H1 (cell line): Measurements from ENCODE around the gene SPOCK1. TPM values are rescaled to one million over a fixed set of nuclear protein-coding genes. Genes with fewer than 3 reads are reported as not detected.

ENCODE experiments used
- BRCA1 ChIP-seq: IDR thresholded peaks from 2 replicates; pipeline ENCODE4 v1.6.1; 2012; ENCODE audit warnings: low read depth, low read length, improper control_type of control experiment
- EP300 ChIP-seq, 2 experiments: IDR thresholded peaks; 1 replicate in 1 of 2; 2 replicates in 1 of 2; pipeline ENCODE4 v1.6.1; 2011 to 2012; ENCODE audit warnings: low read depth in 2 of 2, low read length in 2 of 2, mild to moderate bottlenecking in 2 of 2, borderline replicate concordance in 1 of 2, inconsistent platforms in 1 of 2, moderate library complexity in 1 of 2
- KDM5A ChIP-seq: fragments of 200-600 bp; IDR thresholded peaks from 2 replicates; pipeline ENCODE4 v1.7.1; 2012; ENCODE audit warnings: mild to moderate bottlenecking, low read length, inconsistent platforms, mixed read lengths
- ZNF274 ChIP-seq: IDR thresholded peaks from 2 replicates; pipeline ENCODE4 v1.7.0; 2012; ENCODE audit warnings: low read length, borderline replicate concordance; ENCODE audit errors: extremely low read depth
- polyA plus RNA-seq, 7 experiments: library from polyadenylated mRNA; depleted of rRNA in 3 of 7; stranded (reverse) in 5 of 7; unstranded in 2 of 7; fragments of >200 nt in 5 of 7; fragments of 200-250 nt in 2 of 7; gene quantifications; 1 replicate in 5 of 7; 2 replicates in 1 of 7; 4 replicates in 1 of 7; pipeline versions ENCODE4 v1.2.1 to v1.2.3, GENCODE V29; 2011 to 2013; ENCODE audit warnings: missing spikeins in 2 of 7, mixed read lengths in 2 of 7
- total RNA-seq: library from RNA; stranded (reverse); fragmentation: NEBNext Ultra II Directional; extraction: Animal tissue kit (Norgen Biotek cat#: 25700); gene quantifications from 2 replicates; pipeline ENCODE4 v1.2.1, GENCODE V29; 2021

The SPOCK1 gene
- total and polyA plus RNA-seq, 2 of the 8 experiments (the other 6 are each of a cell fraction or from before 2014, with no cell fraction given): 6.9 to 18.1 TPM

- TF ChIP-seq BRCA1 (no peak), KDM5A (no peak), EP300 (IDR thresholded peaks at IDR 0.05; ENCODE audit: borderline replicate concordance in 1 of 2, low read depth in 2 of 2, low read length in 2 of 2) (no peak), ZNF274 (no peak)
Observed at GRCh38 chr5:136981936-136982335, 517.2 kb downstream of the SPOCK1 start (continued).
